ENCODE measurements around the gene KLHL22. TPM values are rescaled to one million over a fixed set of nuclear protein-coding genes. Genes with fewer than 3 reads are reported as not detected.
"Not testable (repeated sequence)": the region's sequence is repeated elsewhere in the genome, so short reads cannot be mapped to it uniquely, and the experiment has no call there.

KLHL22 gene
- total RNA-seq, 2 donors from 2014 or later, result 45.1 to 51.3 TPM

- whole genome bisulfite sequencing, result 95% methylated on average over 4 of the region's 4 CpGs
- Histone ChIP-seq H3K4me3 (no peak overlapping the region), H3K27me3 (replicated peaks; ENCODE audit: insufficient read depth) (no peaks in the 10 kb centered on the region), H3K9me3 (no peaks in the 10 kb centered on the region), H3K27ac (no peak overlapping the region), H3K36me3 (peaks cover 0 to 3% of the 10 kb centered on the region in 2 donors), H3K4me1 (replicated peaks) (no peaks in the 10 kb centered on the region)
- no peak for TF ChIP-seq CTCF (IDR thresholded peaks at IDR 0.05)
- no peak for TF ChIP-seq POLR2A (IDR thresholded peaks at IDR 0.05)
- no peak for DNase-seq (ENCODE audit: low spot score)
- intact Hi-C loops (cut with DNase I), result no loop called here
Measured at GRCh38 chr22:20475115-20475436, 20.5 kb downstream of the KLHL22 start.

GRCh38 chr22:20472629-20473442 is 22.8 kb downstream of the KLHL22 start:
- WGBS, result 92% methylated on average over 11 of the region's 11 CpGs
- no peak for DNase-seq (ENCODE audit: low spot score)
- TF ChIP-seq CTCF (IDR thresholded peaks at IDR 0.05) (no peak), POLR2AphosphoS5 (IDR thresholded peaks at IDR 0.05) (no peak), POLR2A (IDR thresholded peaks at IDR 0.05) (no peak)

GRCh38 chr22:20471126-20471833 is 24.3 kb downstream of the KLHL22 start:
- peaks cover 0 to 3% of the 10 kb centered on the region in 2 donors for H3K36me3 ChIP-seq
- no peak for DNase-seq (ENCODE audit: low spot score)
- H3K27ac ChIP-seq, result no peak overlapping the region
- TF ChIP-seq POLR2AphosphoS5 (IDR thresholded peaks at IDR 0.05) (no peak), POLR2A (IDR thresholded peaks at IDR 0.05) (no peak), CTCF (IDR thresholded peaks at IDR 0.05) (no peak)
- intact Hi-C loops (cut with DNase I), result no loop called here
- H3K4me1 ChIP-seq (replicated peaks), result no peaks in the 10 kb centered on the region
- H3K9me3 ChIP-seq, result no peaks in the 10 kb centered on the region
- WGBS, result 61% methylated on average over 9 of the region's 9 CpGs
- H3K27me3 ChIP-seq (replicated peaks; ENCODE audit: insufficient read depth), result no peaks in the 10 kb centered on the region
- H3K4me3 ChIP-seq, result no peak overlapping the region

More at GRCh38 chr22:20472629-20473442, 22.8 kb downstream of the KLHL22 start:
- peaks cover 0 to 3% of the 10 kb centered on the region in 2 donors for H3K36me3 ChIP-seq
- no peak overlapping the region for H3K27ac ChIP-seq
- H3K27me3 ChIP-seq (replicated peaks; ENCODE audit: insufficient read depth), result no peaks in the 10 kb centered on the region
- H3K4me3 ChIP-seq, result no peak overlapping the region
- intact Hi-C loops (cut with DNase I), result no loop called here
- no peaks in the 10 kb centered on the region for H3K4me1 ChIP-seq (replicated peaks)
- H3K9me3 ChIP-seq, result no peaks in the 10 kb centered on the region

GRCh38 chr22:20470525-20470924 is 25.1 kb downstream of the KLHL22 start:
- intact Hi-C loops (cut with DNase I); H3K27me3 ChIP-seq (replicated peaks; ENCODE audit: insufficient read depth); H3K4me3 ChIP-seq; H3K36me3 ChIP-seq; H3K27ac ChIP-seq; DNase-seq (ENCODE audit: low spot score); H3K4me1 ChIP-seq (replicated peaks); H3K9me3 ChIP-seq: not testable (repeated sequence)
- WGBS, result 100% methylated on average over 2 of the region's 2 CpGs

GRCh38 chr22:20469110-20469868 is 26.3 kb downstream of the KLHL22 start:
- TF ChIP-seq POLR2AphosphoS5 (IDR thresholded peaks at IDR 0.05) (no peak), CTCF (IDR thresholded peaks at IDR 0.05) (no peak), POLR2A (IDR thresholded peaks at IDR 0.05) (no peak)
- Histone ChIP-seq H3K27ac (no peak overlapping the region), H3K27me3 (replicated peaks; ENCODE audit: insufficient read depth) (no peaks in the 10 kb centered on the region), H3K36me3 (peaks cover 0 to 3% of the 10 kb centered on the region in 2 donors), H3K4me3 (no peak overlapping the region), H3K4me1 (replicated peaks) (no peaks in the 10 kb centered on the region), H3K9me3 (no peaks in the 10 kb centered on the region)
- intact Hi-C loops (cut with DNase I), result no loop called here
- no peak for DNase-seq (ENCODE audit: low spot score)
- 82% methylated on average over 6 of the region's 6 CpGs for WGBS
